PC-3 (cell line): ENCODE data around the gene SYT14. TPM values are rescaled to one million over a fixed set of nuclear protein-coding genes. Genes with fewer than 3 reads are reported as not detected.

ENCODE experiments used
- ATAC-seq: fragments of 200-7000 bp; cut with Tn5 transposase; 2 replicates; pipeline ENCODE4 v1.9.1; 2020; ENCODE audit warnings: mild to moderate bottlenecking, moderate library complexity
- BruUV-seq: library from RNA; stranded (reverse); fragments of 400-500 nt; replicated peaks from 2 replicates; lab custom pipeline; 2021; lab: Mats Ljungman, UMichigan
- CTCF ChIA-PET: fragments of 300-600 bp; sonication (Branson Sonifier 250); formaldehyde crosslinking; loops from one replicate; lab custom pipeline; 2022; ENCODE audit warnings: antibody characterized with exemption; lab: Charles Lee
- POLR2A ChIA-PET: fragments of 300-600 bp; sonication (Branson Sonifier 250); formaldehyde crosslinking; loops from one replicate; lab custom pipeline; 2022; ENCODE audit warnings: antibody characterized with exemption; ENCODE audit not compliant: unreplicated experiment; lab: Charles Lee
- DNase-seq: peaks from one replicate; pipeline ENCODE4 v3.0.0-alpha.2; 2015
- H2AFZ ChIP-seq: fragments of 300-600 bp; sonication (generic); 2 replicates; pipeline ENCODE4 v1.6.0; 2016; ENCODE audit warnings: antibody characterized with exemption, low read length
- H3F3A ChIP-seq: fragments of 300-600 bp; sonication (generic); one replicate; pipeline ENCODE4 v1.6.0; 2017; ENCODE audit warnings: antibody characterized with exemption, low read length, control low read depth, mild to moderate bottlenecking; ENCODE audit not compliant: unreplicated experiment
- H3K27ac ChIP-seq: fragments of 300-600 bp; sonication (generic); 2 replicates; pipeline ENCODE4 v1.5.1; 2016; ENCODE audit warnings: mild to moderate bottlenecking, low read length
- H3K27me3 ChIP-seq: fragments of 300-600 bp; sonication (generic); 2 replicates; pipeline ENCODE4 v1.6.1; 2016; ENCODE audit warnings: low read length, mixed read lengths
- H3K36me3 ChIP-seq: fragments of 300-600 bp; sonication (generic); 2 replicates; pipeline ENCODE4 v1.6.1; 2016; ENCODE audit warnings: low read depth, mixed run types, low read length, mixed read lengths
- H3K4me1 ChIP-seq: fragments of 300-600 bp; sonication (generic); 2 replicates; pipeline ENCODE4 v1.5.1; 2016; ENCODE audit warnings: low read length; ENCODE audit not compliant: insufficient read depth
- H3K4me2 ChIP-seq: fragments of 300-600 bp; sonication (generic); 2 replicates; pipeline ENCODE4 v1.6.0; 2016; ENCODE audit warnings: low read length
- H3K4me3 ChIP-seq: fragments of 300-600 bp; sonication (generic); 2 replicates; pipeline ENCODE4 v1.5.1; 2016; ENCODE audit warnings: mild to moderate bottlenecking, low read length, mixed read lengths
- H3K79me2 ChIP-seq: fragments of 300-600 bp; sonication (generic); 2 replicates; pipeline ENCODE4 v1.6.1; 2017; ENCODE audit warnings: low read length, mixed read lengths
- H3K9ac ChIP-seq: fragments of 300-600 bp; sonication (generic); 2 replicates; pipeline ENCODE4 v1.6.0; 2016; ENCODE audit warnings: mild to moderate bottlenecking, low read length
- H3K9me2 ChIP-seq: fragments of 300-600 bp; sonication (generic); replicated peaks from 2 replicates; pipeline ENCODE4 v1.6.1; 2016; ENCODE audit warnings: mixed run types, low read length, mixed read lengths
- H3K9me3 ChIP-seq: fragments of 300-600 bp; sonication (generic); 2 replicates; pipeline ENCODE4 v1.6.1; 2016; ENCODE audit warnings: low read length, mixed read lengths
- H4K20me1 ChIP-seq: fragments of 300-600 bp; sonication (generic); 2 replicates; pipeline ENCODE4 v1.6.1; 2016; ENCODE audit warnings: low read length, mixed read lengths
- CTCF ChIP-seq: fragments of 300-600 bp; sonication (generic); conservative IDR thresholded peaks from 2 replicates; pipeline ENCODE4 v1.5.1; 2017; ENCODE audit warnings: antibody characterized with exemption, low read depth, mild to moderate bottlenecking, low read length
- EZH2 ChIP-seq: fragments of 300-600 bp; sonication (generic); IDR thresholded peaks from one replicate; pipeline ENCODE4 v1.6.1; 2017; ENCODE audit warnings: antibody characterized with exemption, mild to moderate bottlenecking, low read length; ENCODE audit not compliant: unreplicated experiment
- EZH2phosphoT487 ChIP-seq: fragments of 300-600 bp; sonication (generic); IDR thresholded peaks from 2 replicates; pipeline ENCODE4 v1.6.1; 2018; ENCODE audit warnings: mild to moderate bottlenecking, antibody characterized with exemption, low read length, borderline replicate concordance
- intact Hi-C: fragments of 100-400 bp; cut with micrococcal nuclease; formaldehyde crosslinking; loops from 2 replicates; pipeline ENCODE4 v1.9.0; 2023
- total RNA-seq: library from RNA; depleted of rRNA; stranded (reverse); fragments of >200 nt; gene quantifications from 2 replicates; pipeline ENCODE4 v1.2.3, GENCODE V29; 2014

The SYT14 gene
- total RNA-seq, 1 experiment from 2014 or later: 5.2 TPM

GRCh38 chr1:210200124-210200736 is 262.2 kb downstream of the SYT14 start:
- Histone ChIP-seq H3K79me2 (no peaks in the 10 kb centered on the region), H3K27ac (no peak overlapping the region), H3K27me3 (no peaks in the 10 kb centered on the region), H3K9ac (no peak overlapping the region), H2AFZ (no peak overlapping the region), H3K9me2 (no peaks in the 10 kb centered on the region), H3K36me3 (no peaks in the 10 kb centered on the region; the same call in 1 of the 2 replicates), H3K4me1 (peaks cover 6% of the 10 kb centered on the region; the same call in 1 of the 2 replicates), H4K20me1 (no peaks in the 10 kb centered on the region), H3K4me3 (no peak overlapping the region), H3F3A (no peaks in the 10 kb centered on the region), H3K4me2 (no peak overlapping the region), H3K9me3 (peaks cover 13% of the 10 kb centered on the region)
- intact Hi-C loops: loop anchor here (1.0 to 2.0 kb wide), 3 partner anchors 33 to 111 kb away; partner anchors contain the start of gene SERTAD4
- TF ChIP-seq CTCF: 0 out of 2 replicates have a peak, but pooled peaks have one; percentile 29
- TF ChIP-seq EZH2phosphoT487: no peak
- TF ChIP-seq EZH2: no peak
- no peak for ATAC-seq
- POLR2A ChIA-PET: no interaction called here
- CTCF ChIA-PET: interaction anchor here (0.9 to 1.1 kb wide), 5 partner anchors 110 to 200 kb away, joined by 3 to 9 read pairs (median 5); no protein-coding TSS in a partner anchor
- BruUV-seq: no TSS peak
- peak; percentile 23 for DNase-seq

GRCh38 chr1:210201681-210202080 is 263.7 kb downstream of the SYT14 start:
- Histone ChIP-seq H3K9me2 (no peaks in the 10 kb centered on the region), H3K4me1 (peaks cover 6% of the 10 kb centered on the region; the same call in 1 of the 2 replicates), H3K27ac (no peak overlapping the region), H3K4me3 (no peak overlapping the region), H3K79me2 (no peaks in the 10 kb centered on the region), H3K4me2 (no peak overlapping the region), H3K36me3 (no peaks in the 10 kb centered on the region), H4K20me1 (no peaks in the 10 kb centered on the region), H3K27me3 (no peaks in the 10 kb centered on the region), H3F3A (no peaks in the 10 kb centered on the region), H2AFZ (no peak overlapping the region), H3K9me3 (peaks cover 4% of the 10 kb centered on the region; the same call in 1 of the 2 replicates), H3K9ac (no peak overlapping the region)
- TF ChIP-seq EZH2: no peak
- TF ChIP-seq CTCF: no peak
- intact Hi-C loops: loop anchor here (2.0 kb wide), 2 partner anchors 31 to 59 kb away; partner anchors contain the start of gene SERTAD4
- CTCF ChIA-PET: interaction anchor here (0.7 kb wide), 1 partner anchor 200 kb away, joined by 4 read pairs; no protein-coding TSS in a partner anchor
- DNase-seq (peak; percentile 58), ATAC-seq (peak; percentile 43)
- BruUV-seq: no TSS peak
- POLR2A ChIA-PET: no interaction called here
